Measurements from ENCODE around the gene ANTXR2. TPM values are rescaled to one million over a fixed set of nuclear protein-coding genes. Genes with fewer than 3 reads are reported as not detected.
"Not testable (repeated sequence)": the region's sequence is repeated elsewhere in the genome, so short reads cannot be mapped to it uniquely, and the experiment has no call there.

Gene ANTXR2
- total RNA-seq (10 to 100 TPM; 38.6 to 51.4 (median 46.7) TPM), polyA plus RNA-seq (13.5 TPM)
- long read RNA-seq, donor 1, full-length matches to known transcripts, result 67 of 86 reads
- long read RNA-seq, donor 1, partial matches to known transcripts, result 4 of 86 reads
- long read RNA-seq, donor 1, other reads (novel, unspliced or antisense), result 15 of 86 reads
- long read RNA-seq, donor 2, full-length matches to known transcripts, result 23 of 28 reads
- long read RNA-seq, donor 2, partial matches to known transcripts, result 1 of 28 reads
- long read RNA-seq, donor 2, other reads (novel, unspliced or antisense), result 4 of 28 reads
- long read RNA-seq, donor 3, full-length matches to known transcripts, result 114 of 147 reads
- long read RNA-seq, donor 3, partial matches to known transcripts, result 6 of 147 reads
- long read RNA-seq, donor 3, other reads (novel, unspliced or antisense), result 27 of 147 reads
- long read RNA-seq, donor 4, full-length matches to known transcripts, result 50 of 52 reads
- long read RNA-seq, donor 4, partial matches to known transcripts, result 0 of 52 reads
- long read RNA-seq, donor 4, other reads (novel, unspliced or antisense), result 2 of 52 reads

DNA sequence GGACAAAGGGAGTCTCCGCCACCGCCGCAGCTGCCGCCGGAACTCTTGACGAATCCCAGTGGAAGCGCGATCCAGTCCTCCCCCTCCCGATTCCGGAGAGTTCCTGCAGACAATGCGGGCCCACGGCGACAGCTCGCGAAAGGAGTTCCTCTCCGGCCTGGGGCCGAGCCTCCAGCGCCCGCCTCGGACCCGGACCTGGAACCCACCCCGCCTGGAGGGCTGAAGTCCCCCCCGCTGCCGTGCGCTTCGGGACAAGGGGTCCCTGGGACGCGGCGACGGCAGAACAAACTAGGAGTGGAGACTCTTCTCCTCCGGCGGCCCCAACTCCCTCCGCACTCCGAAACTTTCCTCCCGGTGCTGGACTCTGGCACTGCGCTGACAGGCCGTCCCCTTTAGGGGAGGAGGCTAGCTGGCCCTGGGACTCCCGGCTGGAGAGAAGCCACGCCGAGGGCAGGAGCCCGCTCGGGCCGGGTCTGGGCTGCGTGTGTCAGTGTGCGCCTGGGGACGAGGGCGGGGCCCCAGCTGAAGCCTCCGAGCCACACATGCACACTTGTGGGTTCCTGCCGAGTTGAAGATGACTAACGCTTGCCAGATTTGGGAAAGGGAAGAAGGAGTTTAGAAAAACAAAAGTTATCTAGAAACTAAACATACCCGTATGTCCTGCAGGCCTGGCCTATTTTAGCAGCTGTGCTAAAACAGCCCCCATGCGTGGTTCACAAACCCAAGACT lies at the start of gene ANTXR2:
TSS of gene ANTXR2 (minus strand) at position 486 of the 729 bp plus-strand sequence. CDS start 669 bp downstream, outside the sequence.
- peak; percentile 96 to 98 (median 98) for DNase-seq
- no peaks in the 10 kb centered on the region for H3K27me3 ChIP-seq (ENCODE audit: control insufficient read depth, insufficient read depth)
- peak; percentile 99 for ATAC-seq
- H3K27ac ChIP-seq (ENCODE audit: low read length), result peak within 1 kb of the TSS; percentile 96
- intact Hi-C loops (cut with DNase I), result loop anchor here in 1 of 4 donors (10.0 kb wide), 1 partner anchor 112 kb away; no protein-coding TSS in a partner anchor
- H3K4me3 ChIP-seq (ENCODE audit: low read length), result peak within 1 kb of the TSS; percentile 68
- WGBS, result under 1% methylated on average over 52 of the region's 52 CpGs
- H3K4me1 ChIP-seq (ENCODE audit: control insufficient read depth, insufficient read depth, low read length), result no peaks in the 10 kb centered on the region
- no peaks in the 10 kb centered on the region for H3K9me3 ChIP-seq (ENCODE audit: control insufficient read depth, low read length)

DNA sequence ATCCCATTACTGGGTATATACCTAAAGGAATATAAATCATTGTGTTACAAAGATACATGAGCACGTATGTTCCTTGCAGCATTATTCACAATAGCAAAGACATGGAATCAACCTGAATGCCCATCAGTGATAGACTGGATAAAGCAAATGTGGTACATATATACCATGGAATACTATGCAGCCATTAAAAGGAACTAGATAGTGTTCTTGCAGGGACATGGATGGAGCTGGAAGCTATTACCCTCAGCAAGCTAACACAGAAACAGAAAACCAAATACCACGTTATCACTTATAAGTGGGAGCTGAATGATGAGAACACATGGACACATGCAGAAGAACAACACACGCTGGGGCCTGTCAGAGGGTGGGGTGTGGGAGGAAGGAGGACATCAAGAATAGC lies 48.8 kb upstream of the ANTXR2 start:
- 82% methylated on average over 3 of the region's 3 CpGs for WGBS
- H3K4me3 ChIP-seq (ENCODE audit: low read length); H3K27ac ChIP-seq (ENCODE audit: low read length); H3K4me1 ChIP-seq (ENCODE audit: control insufficient read depth, insufficient read depth, low read length); H3K9me3 ChIP-seq (ENCODE audit: control insufficient read depth, low read length); DNase-seq; intact Hi-C loops (cut with DNase I); H3K27me3 ChIP-seq (ENCODE audit: control insufficient read depth, insufficient read depth); ATAC-seq: not testable (repeated sequence)

GRCh38 chr4:80119620-80120019 lies 46.6 kb upstream of the ANTXR2 start:
- intact Hi-C loops (cut with DNase I); H3K4me1 ChIP-seq (ENCODE audit: control insufficient read depth, insufficient read depth, low read length); DNase-seq; H3K27me3 ChIP-seq (ENCODE audit: control insufficient read depth, insufficient read depth); ATAC-seq; H3K4me3 ChIP-seq (ENCODE audit: low read length); H3K9me3 ChIP-seq (ENCODE audit: control insufficient read depth, low read length); H3K27ac ChIP-seq (ENCODE audit: low read length): not testable (repeated sequence)
- WGBS, result 88% methylated on average over 3 of the region's 3 CpGs

GRCh38 chr4:80116516-80116915 lies 43.5 kb upstream of the ANTXR2 start:
- DNase-seq (no peak), ATAC-seq (no peak)
- 63% methylated on average over 1 of the region's 1 CpG for WGBS
- no peak overlapping the region for H3K4me3 ChIP-seq (ENCODE audit: low read length)
- H3K4me1 ChIP-seq (ENCODE audit: control insufficient read depth, insufficient read depth, low read length), result no peaks in the 10 kb centered on the region
- H3K9me3 ChIP-seq (ENCODE audit: control insufficient read depth, low read length), result no peaks in the 10 kb centered on the region
- no peak overlapping the region for H3K27ac ChIP-seq (ENCODE audit: low read length)
- H3K27me3 ChIP-seq (ENCODE audit: control insufficient read depth, insufficient read depth), result no peaks in the 10 kb centered on the region
- intact Hi-C loops (cut with DNase I), result no loop called here

GRCh38 chr4:80115368-80116181 lies 42.5 kb upstream of the ANTXR2 start:
- DNase-seq (no peak), ATAC-seq (no peak)
- WGBS, result 97% methylated on average over 8 of the region's 8 CpGs
- Histone ChIP-seq H3K9me3 (ENCODE audit: control insufficient read depth, low read length) (no peaks in the 10 kb centered on the region), H3K4me1 (ENCODE audit: control insufficient read depth, insufficient read depth, low read length) (no peaks in the 10 kb centered on the region), H3K27me3 (ENCODE audit: control insufficient read depth, insufficient read depth) (no peaks in the 10 kb centered on the region), H3K4me3 (ENCODE audit: low read length) (no peak overlapping the region), H3K27ac (ENCODE audit: low read length) (no peak overlapping the region)
- intact Hi-C loops (cut with DNase I), result no loop called here

- DNase-seq (no peak), ATAC-seq (no peak)
- no peaks in the 10 kb centered on the region for H3K27me3 ChIP-seq (ENCODE audit: control insufficient read depth, insufficient read depth)
- no peak overlapping the region for H3K27ac ChIP-seq (ENCODE audit: low read length)
- no peaks in the 10 kb centered on the region for H3K4me1 ChIP-seq (ENCODE audit: control insufficient read depth, insufficient read depth, low read length)
- intact Hi-C loops (cut with DNase I), result no loop called here
- H3K4me3 ChIP-seq (ENCODE audit: low read length), result no peak overlapping the region
- H3K9me3 ChIP-seq (ENCODE audit: control insufficient read depth, low read length), result no peaks in the 10 kb centered on the region
Observed at GRCh38 chr4:80114732-80115265, 41.8 kb upstream of the ANTXR2 start.

GRCh38 chr4:80113615-80114014 lies 40.6 kb upstream of the ANTXR2 start:
- ATAC-seq (no peak), DNase-seq (no peak)
- intact Hi-C loops (cut with DNase I), result no loop called here
- H3K4me1 ChIP-seq (ENCODE audit: control insufficient read depth, insufficient read depth, low read length), result no peaks in the 10 kb centered on the region
- 95% methylated on average over 3 of the region's 3 CpGs for WGBS
- H3K9me3 ChIP-seq (ENCODE audit: control insufficient read depth, low read length), result no peaks in the 10 kb centered on the region
- H3K27ac ChIP-seq (ENCODE audit: low read length), result no peak overlapping the region
- H3K27me3 ChIP-seq (ENCODE audit: control insufficient read depth, insufficient read depth), result no peaks in the 10 kb centered on the region
- H3K4me3 ChIP-seq (ENCODE audit: low read length), result no peak overlapping the region

DNA sequence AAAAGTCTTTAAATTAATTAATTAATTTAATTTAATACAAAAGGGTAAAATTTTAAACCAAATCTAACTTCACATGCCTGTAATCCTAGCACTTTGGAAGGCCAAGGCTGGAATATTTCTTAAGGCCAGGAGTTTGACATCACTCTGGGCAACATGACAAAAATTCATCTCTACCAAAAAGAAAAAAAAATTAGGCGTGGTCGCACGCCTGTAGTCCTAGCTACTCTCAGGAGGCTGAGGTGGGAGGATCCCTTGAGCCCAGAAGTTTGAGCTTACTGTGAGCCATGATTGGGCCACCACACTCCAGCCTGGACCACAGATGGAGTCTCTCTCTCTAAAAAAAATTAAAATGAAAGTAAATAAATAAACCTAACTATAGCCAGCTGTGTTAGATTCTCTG lies 39.2 kb upstream of the ANTXR2 start:
- intact Hi-C loops (cut with DNase I), result no loop called here
- Histone ChIP-seq H3K4me3 (ENCODE audit: low read length) (no peak overlapping the region), H3K27ac (ENCODE audit: low read length) (no peak overlapping the region), H3K9me3 (ENCODE audit: control insufficient read depth, low read length) (no peaks in the 10 kb centered on the region), H3K27me3 (ENCODE audit: control insufficient read depth, insufficient read depth) (no peaks in the 10 kb centered on the region), H3K4me1 (ENCODE audit: control insufficient read depth, insufficient read depth, low read length) (no peaks in the 10 kb centered on the region)
- WGBS, result 56% methylated on average over 3 of the region's 3 CpGs
- ATAC-seq (peak; percentile 59 to 64), DNase-seq (peak; percentile 26 to 68 (median 44))

GRCh38 chr4:80111276-80111675 lies 38.2 kb upstream of the ANTXR2 start:
- intact Hi-C loops (cut with DNase I), result no loop called here
- Histone ChIP-seq H3K27ac (ENCODE audit: low read length) (no peak overlapping the region), H3K4me3 (ENCODE audit: low read length) (no peak overlapping the region), H3K9me3 (ENCODE audit: control insufficient read depth, low read length) (no peaks in the 10 kb centered on the region), H3K4me1 (ENCODE audit: control insufficient read depth, insufficient read depth, low read length) (no peaks in the 10 kb centered on the region), H3K27me3 (ENCODE audit: control insufficient read depth, insufficient read depth) (no peaks in the 10 kb centered on the region)
- DNase-seq (no peak), ATAC-seq (no peak)

DNA sequence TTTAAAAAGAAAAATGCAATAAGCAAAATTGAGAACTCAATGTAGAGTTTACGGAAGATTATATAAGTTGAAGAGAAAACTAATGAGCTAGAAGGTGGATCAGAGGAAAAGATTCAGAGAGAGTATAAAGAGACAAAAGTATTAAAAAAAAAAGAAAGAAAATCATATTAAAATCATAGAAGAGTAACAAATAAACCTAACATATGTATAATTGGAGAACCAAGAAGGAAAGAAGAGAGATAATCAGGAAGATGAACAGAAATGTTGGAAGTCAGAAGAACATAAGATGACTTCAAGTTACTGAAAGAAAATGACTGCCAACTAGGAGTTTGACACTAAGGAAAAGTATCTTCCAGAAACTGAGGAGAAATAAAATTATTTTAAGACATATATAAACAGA lies 34.3 kb upstream of the ANTXR2 start:
- Histone ChIP-seq H3K27me3 (ENCODE audit: control insufficient read depth, insufficient read depth) (no peaks in the 10 kb centered on the region), H3K4me1 (ENCODE audit: control insufficient read depth, insufficient read depth, low read length) (no peaks in the 10 kb centered on the region), H3K9me3 (ENCODE audit: control insufficient read depth, low read length) (no peaks in the 10 kb centered on the region), H3K4me3 (ENCODE audit: low read length) (no peak overlapping the region), H3K27ac (ENCODE audit: low read length) (no peak overlapping the region)
- intact Hi-C loops (cut with DNase I), result no loop called here
- no peak for DNase-seq
- ATAC-seq, result no peak
- WGBS, result 98% methylated on average over 1 of the region's 1 CpG
